ENCODE data around the gene CCDC91.

The CCDC91 gene

DNA sequence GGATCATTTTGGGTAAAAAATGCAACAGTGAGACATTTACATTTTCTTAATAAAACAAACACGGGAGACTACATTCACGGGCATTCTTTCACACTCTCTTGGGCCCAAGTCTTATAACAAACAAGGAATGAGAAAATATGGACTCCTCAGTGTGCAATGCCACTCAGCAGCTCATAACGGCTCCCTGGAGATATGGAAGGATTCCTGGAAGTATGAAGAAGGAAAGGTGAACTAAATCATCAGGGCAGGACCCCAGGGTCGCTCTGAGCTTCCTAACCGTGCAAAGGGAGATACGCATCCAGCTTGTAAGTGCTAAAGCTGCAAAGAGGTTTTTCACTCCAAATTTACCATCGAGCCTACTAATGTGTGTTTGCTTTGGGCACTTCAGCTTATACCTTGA lies 33.5 kb upstream of the CCDC91 start:
- Histone ChIP-seq H3K4me3 (ENCODE audit: low read depth, low read length) (no peak overlapping the region), H3K4me1 (peaks cover 5% of the 10 kb centered on the region), H3K9me3 (no peaks in the 10 kb centered on the region), H3K36me3 (no peaks in the 10 kb centered on the region), H3K27me3 (no peaks in the 10 kb centered on the region)
- no peak for DNase-seq
- TF ChIP-seq, protein P1, sequence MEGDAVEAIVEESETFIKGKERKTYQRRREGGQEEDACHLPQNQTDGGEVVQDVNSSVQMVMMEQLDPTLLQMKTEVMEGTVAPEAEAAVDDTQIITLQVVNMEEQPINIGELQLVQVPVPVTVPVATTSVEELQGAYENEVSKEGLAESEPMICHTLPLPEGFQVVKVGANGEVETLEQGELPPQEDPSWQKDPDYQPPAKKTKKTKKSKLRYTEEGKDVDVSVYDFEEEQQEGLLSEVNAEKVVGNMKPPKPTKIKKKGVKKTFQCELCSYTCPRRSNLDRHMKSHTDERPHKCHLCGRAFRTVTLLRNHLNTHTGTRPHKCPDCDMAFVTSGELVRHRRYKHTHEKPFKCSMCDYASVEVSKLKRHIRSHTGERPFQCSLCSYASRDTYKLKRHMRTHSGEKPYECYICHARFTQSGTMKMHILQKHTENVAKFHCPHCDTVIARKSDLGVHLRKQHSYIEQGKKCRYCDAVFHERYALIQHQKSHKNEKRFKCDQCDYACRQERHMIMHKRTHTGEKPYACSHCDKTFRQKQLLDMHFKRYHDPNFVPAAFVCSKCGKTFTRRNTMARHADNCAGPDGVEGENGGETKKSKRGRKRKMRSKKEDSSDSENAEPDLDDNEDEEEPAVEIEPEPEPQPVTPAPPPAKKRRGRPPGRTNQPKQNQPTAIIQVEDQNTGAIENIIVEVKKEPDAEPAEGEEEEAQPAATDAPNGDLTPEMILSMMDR (IDR thresholded peaks at IDR 0.05; ENCODE audit: low read depth, low read length) = no peak

DNA sequence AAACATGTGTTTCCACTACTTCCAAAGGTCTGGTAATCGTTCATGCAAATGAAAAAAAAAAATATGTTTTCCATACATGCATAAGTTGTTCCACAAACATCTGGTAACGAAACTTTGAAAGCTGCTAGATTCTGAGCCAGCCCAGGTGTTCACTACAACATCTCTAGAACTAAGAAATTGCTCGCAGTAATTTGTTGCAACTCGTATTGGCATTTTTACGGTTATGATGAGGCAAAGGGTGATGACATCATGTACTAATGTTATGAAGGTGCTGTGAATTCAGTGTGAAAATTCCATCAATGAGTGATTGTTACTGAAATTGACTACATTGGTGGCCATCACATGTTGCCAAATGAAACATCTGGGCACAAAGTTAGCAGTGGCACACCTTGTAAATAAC lies 31.9 kb upstream of the CCDC91 start:
- peaks cover 5% of the 10 kb centered on the region for H3K4me1 ChIP-seq
- TF ChIP-seq, protein P1 (IDR thresholded peaks at IDR 0.05; ENCODE audit: low read depth, low read length) = no peak
- DNase-seq = no peak
- no peak overlapping the region for H3K4me3 ChIP-seq (ENCODE audit: low read depth, low read length)
- H3K27me3 ChIP-seq = no peaks in the 10 kb centered on the region
- H3K9me3 ChIP-seq = no peaks in the 10 kb centered on the region
- H3K36me3 ChIP-seq = no peaks in the 10 kb centered on the region

DNA sequence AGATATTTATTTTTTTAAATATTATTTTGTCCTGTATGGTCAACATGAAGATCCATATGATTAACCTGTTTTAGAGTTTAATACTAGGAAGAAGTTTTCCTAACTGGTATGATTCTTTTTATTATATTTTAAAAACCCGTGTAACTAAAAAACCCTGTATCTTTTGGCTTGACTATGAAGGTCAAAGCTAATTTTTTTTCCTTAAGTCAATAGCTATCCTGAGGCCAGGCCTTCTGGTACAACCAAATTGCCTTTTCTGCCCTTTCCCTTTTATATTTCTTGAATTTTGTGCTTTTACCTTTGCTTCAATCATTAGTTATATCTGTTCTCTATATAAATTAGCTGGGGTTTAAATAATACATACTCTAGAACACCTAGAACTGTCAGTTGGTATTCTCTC lies 30.6 kb upstream of the CCDC91 start:
- Histone ChIP-seq H3K9me3 (no peaks in the 10 kb centered on the region), H3K4me3 (ENCODE audit: low read depth, low read length) (no peak overlapping the region), H3K4me1 (peaks cover 5% of the 10 kb centered on the region), H3K27me3 (no peaks in the 10 kb centered on the region), H3K36me3 (no peaks in the 10 kb centered on the region)
- TF ChIP-seq, protein P1 (IDR thresholded peaks at IDR 0.05; ENCODE audit: low read depth, low read length) = no peak
- DNase-seq = no peak

DNA sequence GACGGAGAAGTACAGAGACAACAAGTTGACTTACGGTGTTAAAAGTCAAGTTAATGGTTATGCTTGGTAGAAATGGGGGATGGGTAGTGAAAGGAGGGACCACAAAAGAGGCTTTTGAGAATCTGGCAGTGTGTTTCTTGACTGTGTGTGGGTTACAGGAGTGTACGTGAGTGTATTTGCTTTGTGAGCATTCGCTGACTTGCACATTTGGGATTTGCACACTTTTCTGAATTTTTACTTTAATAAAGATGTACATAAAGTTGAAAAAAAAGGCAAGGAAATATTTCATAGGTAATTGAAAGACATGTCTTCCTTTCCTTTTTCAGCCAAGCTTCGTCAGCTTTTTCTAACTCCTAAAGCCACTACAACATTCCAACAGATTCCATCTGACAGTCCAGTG lies 28.6 kb upstream of the CCDC91 start:
- TF ChIP-seq, protein P1 (IDR thresholded peaks at IDR 0.05; ENCODE audit: low read depth, low read length) = no peak
- Histone ChIP-seq H3K36me3 (no peaks in the 10 kb centered on the region), H3K4me3 (ENCODE audit: low read depth, low read length) (no peak overlapping the region), H3K4me1 (no peaks in the 10 kb centered on the region), H3K9me3 (no peaks in the 10 kb centered on the region), H3K27me3 (no peaks in the 10 kb centered on the region)
- DNase-seq = no peak

DNA sequence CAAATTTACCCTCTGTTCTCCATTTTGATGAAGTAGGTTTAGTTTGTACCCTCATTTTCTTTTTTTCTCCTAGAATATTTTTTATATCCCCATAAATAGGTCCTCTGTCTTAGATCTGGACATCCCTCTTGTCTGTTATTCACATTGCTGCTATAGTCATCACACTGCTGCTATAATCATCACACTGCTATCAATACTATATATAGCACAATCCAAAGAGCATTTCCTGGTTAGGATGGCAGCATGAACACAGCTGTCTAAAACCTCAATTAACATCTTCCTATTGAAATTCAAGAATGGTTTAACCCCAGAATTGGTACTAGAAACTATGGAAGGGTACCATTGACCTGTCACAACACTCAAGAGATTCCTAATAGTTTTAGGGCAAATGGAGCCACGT lies 27.6 kb upstream of the CCDC91 start:
- no peak for DNase-seq
- TF ChIP-seq, protein P1 (IDR thresholded peaks at IDR 0.05; ENCODE audit: low read depth, low read length) = no peak
- H3K4me3 ChIP-seq (ENCODE audit: low read depth, low read length) = no peak overlapping the region
- H3K9me3 ChIP-seq = no peaks in the 10 kb centered on the region
- no peaks in the 10 kb centered on the region for H3K4me1 ChIP-seq
- H3K27me3 ChIP-seq = no peaks in the 10 kb centered on the region
- H3K36me3 ChIP-seq = no peaks in the 10 kb centered on the region

DNA sequence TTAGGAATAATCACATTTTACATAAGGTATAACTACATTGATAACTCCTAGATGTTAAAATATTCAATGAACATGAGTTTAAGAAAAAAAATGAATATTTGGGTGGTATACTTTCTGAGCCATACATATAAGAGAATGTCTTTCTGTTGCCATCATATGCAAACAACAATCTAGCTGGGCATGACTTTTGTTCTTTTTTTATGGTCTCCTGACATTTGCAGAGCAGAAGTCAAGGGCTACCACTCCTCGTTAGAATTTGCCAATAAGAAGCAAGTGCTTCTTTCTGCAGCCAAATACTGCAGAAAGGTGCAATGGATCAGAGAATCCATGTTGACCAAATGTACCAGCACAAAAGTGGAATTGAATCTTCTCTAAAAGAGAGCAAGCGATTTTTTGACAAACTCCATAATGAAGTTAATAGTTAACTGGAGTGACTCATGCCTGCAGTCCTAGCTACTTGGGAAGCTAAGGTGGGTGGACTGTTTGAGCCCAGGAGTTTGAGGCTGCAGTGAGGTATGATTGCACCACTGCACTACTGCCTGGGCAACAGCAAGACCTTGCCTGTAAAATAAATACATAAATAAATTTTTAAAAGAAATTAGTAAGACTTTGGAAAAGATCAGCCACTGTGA lies 25.5 kb upstream of the CCDC91 start:
- DNase-seq = no peak
- Histone ChIP-seq H3K4me3 (ENCODE audit: low read depth, low read length) (no peak overlapping the region), H3K4me1 (no peaks in the 10 kb centered on the region), H3K27me3 (no peaks in the 10 kb centered on the region), H3K9me3 (no peaks in the 10 kb centered on the region), H3K36me3 (no peaks in the 10 kb centered on the region)
- TF ChIP-seq, protein P1 (IDR thresholded peaks at IDR 0.05; ENCODE audit: low read depth, low read length) = no peak
